ENCODE data around the gene NR1I2. TPM values are rescaled to one million over a fixed set of nuclear protein-coding genes. Genes with fewer than 3 reads are reported as not detected.
A peak's percentile ranks its signal among the peaks of the same experiment; 100 is the strongest.

NR1I2 gene
- total and polyA plus RNA-seq, 4 donors = 3.2 to 121 (median 48.1) TPM

- peaks cover 0 to 2% (median 0%) of the 10 kb centered on the region in 4 donors for H3K36me3 ChIP-seq (ENCODE audit: control insufficient read depth in 4 of 4, insufficient read depth in 3 of 4, low read depth in 1 of 4, low read length in 3 of 4)
- TF ChIP-seq JUND (IDR thresholded peaks at IDR 0.05) (no peak), ZBTB33 (IDR thresholded peaks at IDR 0.05) (no peak)
- H3K27ac ChIP-seq (ENCODE audit: low read depth in 1 of 2, low read length in 2 of 2) = peak overlapping the region; percentile 62 to 67
- 99% methylated on average over 2 of the region's 2 CpGs for WGBS
- no peak for DNase-seq (ENCODE audit: low spot score)
- no peaks in the 10 kb centered on the region for H3K27me3 ChIP-seq (ENCODE audit: control insufficient read depth in 4 of 4, insufficient read depth in 4 of 4, low read length in 3 of 4)
- no peak overlapping the region for H3K9ac ChIP-seq (ENCODE audit: low read depth in 1 of 2, low read length in 2 of 2)
- no peak overlapping the region for H3K4me3 ChIP-seq (ENCODE audit: low read depth in 1 of 3, low read length in 3 of 3)
- no peaks in the 10 kb centered on the region for H3K9me3 ChIP-seq (ENCODE audit: control insufficient read depth in 4 of 4, low read length in 3 of 4)
- H3K4me1 ChIP-seq (ENCODE audit: control insufficient read depth in 4 of 4, insufficient read depth in 4 of 4, low read length in 3 of 4) = peaks cover 8 to 77% (median 47%) of the 10 kb centered on the region in 4 donors
Measured at GRCh38 chr3:119796368-119796767, 14.5 kb downstream of the NR1I2 start.

GRCh38 chr3:119796785-119797184, 14.9 kb downstream of the NR1I2 start:
- Histone ChIP-seq H3K9ac (ENCODE audit: low read depth in 1 of 2, low read length in 2 of 2) (no peak overlapping the region), H3K36me3 (ENCODE audit: control insufficient read depth in 4 of 4, insufficient read depth in 3 of 4, low read depth in 1 of 4, low read length in 3 of 4) (peaks cover 0 to 3% (median 0%) of the 10 kb centered on the region in 4 donors), H3K9me3 (ENCODE audit: control insufficient read depth in 4 of 4, low read length in 3 of 4) (no peaks in the 10 kb centered on the region), H3K4me1 (ENCODE audit: control insufficient read depth in 4 of 4, insufficient read depth in 4 of 4, low read length in 3 of 4) (peaks cover 8 to 78% (median 47%) of the 10 kb centered on the region in 4 donors), H3K27me3 (ENCODE audit: control insufficient read depth in 4 of 4, insufficient read depth in 4 of 4, low read length in 3 of 4) (no peaks in the 10 kb centered on the region), H3K27ac (ENCODE audit: low read depth in 1 of 2, low read length in 2 of 2) (peak overlapping the region; percentile 62 to 67), H3K4me3 (ENCODE audit: low read depth in 1 of 3, low read length in 3 of 3) (no peak overlapping the region)
- no peak for DNase-seq (ENCODE audit: low spot score)
- TF ChIP-seq YY1 (IDR thresholded peaks at IDR 0.05) = peak; percentile 34
- TF ChIP-seq RAD21 (IDR thresholded peaks at IDR 0.05) = no peak
- peak; percentile 35 to 61 for TF ChIP-seq HNF4A (conservative IDR thresholded peaks at IDR 0.05)
- peak; percentile 9 for TF ChIP-seq FOXA2 (IDR thresholded peaks at IDR 0.05)
- no peak for TF ChIP-seq SP1 (IDR thresholded peaks at IDR 0.05)
- peak in 1 of 2 donors; percentile 44 for TF ChIP-seq RXRA (IDR thresholded peaks at IDR 0.05)
- 34% methylated on average over 2 of the region's 2 CpGs for WGBS

- peaks cover 0 to 3% (median 0%) of the 10 kb centered on the region in 4 donors for H3K36me3 ChIP-seq (ENCODE audit: control insufficient read depth in 4 of 4, insufficient read depth in 3 of 4, low read depth in 1 of 4, low read length in 3 of 4)
- no peak for DNase-seq (ENCODE audit: low spot score)
- no peak overlapping the region for H3K9ac ChIP-seq (ENCODE audit: low read depth in 1 of 2, low read length in 2 of 2)
- no peaks in the 10 kb centered on the region for H3K9me3 ChIP-seq (ENCODE audit: control insufficient read depth in 4 of 4, low read length in 3 of 4)
- no peak for TF ChIP-seq REST (IDR thresholded peaks at IDR 0.05)
- TF ChIP-seq SP1 (IDR thresholded peaks at IDR 0.05) = no peak
- no peak for TF ChIP-seq HNF4A (conservative IDR thresholded peaks at IDR 0.05)
- TF ChIP-seq RAD21 (IDR thresholded peaks at IDR 0.05) = no peak
- TF ChIP-seq ZBTB33 (IDR thresholded peaks at IDR 0.05) = no peak
- no peak for TF ChIP-seq FOXA1 (IDR thresholded peaks at IDR 0.05)
- no peak for TF ChIP-seq HNF4G (IDR thresholded peaks at IDR 0.05)
- no peak for TF ChIP-seq EGR1 (IDR thresholded peaks at IDR 0.05; ENCODE audit: low read depth in 2 of 2)
- TF ChIP-seq CTCF (IDR thresholded peaks at IDR 0.05; ENCODE audit: low read depth, low read length, missing input control) = no peak
- no peak for TF ChIP-seq JUND (IDR thresholded peaks at IDR 0.05)
- no peak for TF ChIP-seq RXRA (IDR thresholded peaks at IDR 0.05)
- no peak for TF ChIP-seq NR2F2 (IDR thresholded peaks at IDR 0.05)
- TF ChIP-seq FOXA2 (IDR thresholded peaks at IDR 0.05) = no peak
- TF ChIP-seq GABPA (IDR thresholded peaks at IDR 0.05 in 1 of 2, conservative IDR thresholded peaks at IDR 0.05 in 1 of 2) = no peak
- no peak overlapping the region for H3K4me3 ChIP-seq (ENCODE audit: low read depth in 1 of 3, low read length in 3 of 3)
- WGBS = 89% methylated on average over 4 of the region's 4 CpGs
- H3K27me3 ChIP-seq (ENCODE audit: control insufficient read depth in 4 of 4, insufficient read depth in 4 of 4, low read length in 3 of 4) = no peaks in the 10 kb centered on the region
- H3K4me1 ChIP-seq (ENCODE audit: control insufficient read depth in 4 of 4, insufficient read depth in 4 of 4, low read length in 3 of 4) = peaks cover 3 to 42% (median 19%) of the 10 kb centered on the region in 4 donors
- no peak overlapping the region for H3K27ac ChIP-seq (ENCODE audit: low read depth in 1 of 2, low read length in 2 of 2)
Measured at GRCh38 chr3:119800844-119801243, 18.9 kb downstream of the NR1I2 start.

Data from liver (tissue), 9 donors.